ENCODE data around the gene CCR6.
"Not testable (repeated sequence)": the region's sequence is repeated elsewhere in the genome, so short reads cannot be mapped to it uniquely, and the experiment has no call there.

GRCh38 chr6:167182913-167183314 lies 60.0 kb downstream of the CCR6 start:
- not testable (repeated sequence) for TF ChIP-seq POLR2A (IDR thresholded peaks at IDR 0.05)
- TF ChIP-seq CTCF (IDR thresholded peaks at IDR 0.05), result peak in 2 of 5 experiments; percentile 13 to 25

Measured in tibial nerve (tissue), 3 donors.